HG03139 (cell line): ENCODE data around the gene TMEM9.

Source experiments
- ATAC-seq: cut with Tn5 transposase; IDR thresholded peaks from one replicate; pipeline ENCODE4 v1.9.1; 2021; ENCODE audit not compliant: unreplicated experiment

Gene TMEM9

DNA sequence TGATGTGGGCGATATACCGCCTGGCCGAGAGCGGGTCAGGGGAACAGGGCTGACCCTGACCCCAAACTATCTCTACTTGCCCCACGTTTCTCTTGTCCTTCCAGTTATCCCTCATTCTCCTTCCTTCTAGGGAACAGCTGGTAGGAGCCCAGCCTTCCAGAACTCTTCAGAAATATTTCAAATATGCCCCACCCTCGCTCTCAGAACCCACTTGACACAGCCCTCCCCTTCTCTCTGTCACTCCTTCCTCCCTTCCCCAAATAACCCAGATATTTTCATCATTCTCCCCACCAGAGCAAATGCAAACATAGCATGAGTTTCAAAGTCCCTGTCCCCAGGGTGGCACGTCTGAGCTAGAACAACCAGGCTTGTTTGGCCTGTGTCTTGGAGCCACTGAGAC, 43.1 kb downstream of the TMEM9 start:
- ATAC-seq: no peak

GRCh38 chr1:201110616-201111015, 43.7 kb downstream of the TMEM9 start:
- no peak for ATAC-seq

GRCh38 chr1:201110138-201110537, 44.1 kb downstream of the TMEM9 start:
- ATAC-seq: no peak

DNA sequence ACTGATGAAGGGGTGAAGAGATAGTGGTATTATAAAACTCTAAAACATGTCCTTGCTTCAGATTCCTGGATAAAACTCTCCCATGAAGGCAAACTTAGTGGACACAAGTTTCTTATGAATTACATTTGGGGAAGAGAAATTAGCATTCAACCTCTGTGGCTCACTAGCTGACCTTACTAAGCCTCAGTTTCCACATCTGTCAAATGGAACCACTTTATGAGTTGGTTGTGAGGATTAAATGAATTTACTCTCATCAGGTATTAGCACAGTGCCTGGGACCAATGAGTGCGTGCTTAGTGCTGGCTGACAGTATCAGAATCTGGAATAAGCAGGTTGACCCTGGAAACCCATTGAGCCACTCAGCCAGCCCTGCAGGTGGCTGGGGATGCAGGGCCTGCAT, 44.6 kb downstream of the TMEM9 start:
- ATAC-seq: no peak

GRCh38 chr1:201108614-201109013, 45.7 kb downstream of the TMEM9 start:
- no peak for ATAC-seq

- no peak for ATAC-seq
Measured at GRCh38 chr1:201105688-201106087, 48.6 kb downstream of the TMEM9 start.

DNA sequence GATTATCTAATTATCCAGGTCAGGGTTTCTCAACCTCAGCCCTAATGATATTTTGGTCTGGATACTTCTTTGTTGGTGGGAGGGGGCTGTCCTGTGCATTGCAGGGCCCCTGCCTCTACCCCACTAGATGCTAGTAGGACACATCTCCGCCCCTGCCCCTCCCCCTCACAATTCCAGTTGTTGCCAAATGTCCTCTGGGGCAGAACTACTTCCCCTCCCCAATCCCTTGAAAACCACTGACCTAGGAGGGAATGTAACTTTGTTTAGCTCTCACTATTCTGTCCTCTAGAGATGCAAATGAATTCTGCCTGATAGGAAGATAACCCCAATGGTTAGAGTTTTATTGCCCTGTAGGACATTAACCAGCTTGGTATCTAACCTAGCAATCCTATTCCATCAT, 50.1 kb downstream of the TMEM9 start:
- ATAC-seq: no peak

DNA sequence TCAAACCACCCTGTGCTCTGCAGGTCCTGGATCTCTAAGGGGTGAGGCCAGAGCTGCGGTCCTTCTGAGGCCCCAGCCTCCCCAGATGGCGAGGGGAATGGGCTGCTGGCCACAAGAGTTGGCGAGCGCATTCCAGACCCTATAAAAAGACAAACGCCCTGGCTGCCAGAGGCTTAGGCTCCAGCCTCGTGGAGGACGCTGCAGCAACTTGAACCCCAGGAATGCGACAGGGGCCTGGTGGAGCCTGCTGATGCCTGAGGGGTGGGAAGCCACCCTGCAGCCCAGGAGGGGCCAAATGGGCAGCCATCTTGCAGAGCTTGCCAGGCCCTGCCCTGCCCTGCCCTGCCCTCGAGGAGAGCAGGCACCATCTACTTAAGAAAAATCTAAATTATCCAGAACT, 50.6 kb downstream of the TMEM9 start:
- no peak for ATAC-seq

DNA sequence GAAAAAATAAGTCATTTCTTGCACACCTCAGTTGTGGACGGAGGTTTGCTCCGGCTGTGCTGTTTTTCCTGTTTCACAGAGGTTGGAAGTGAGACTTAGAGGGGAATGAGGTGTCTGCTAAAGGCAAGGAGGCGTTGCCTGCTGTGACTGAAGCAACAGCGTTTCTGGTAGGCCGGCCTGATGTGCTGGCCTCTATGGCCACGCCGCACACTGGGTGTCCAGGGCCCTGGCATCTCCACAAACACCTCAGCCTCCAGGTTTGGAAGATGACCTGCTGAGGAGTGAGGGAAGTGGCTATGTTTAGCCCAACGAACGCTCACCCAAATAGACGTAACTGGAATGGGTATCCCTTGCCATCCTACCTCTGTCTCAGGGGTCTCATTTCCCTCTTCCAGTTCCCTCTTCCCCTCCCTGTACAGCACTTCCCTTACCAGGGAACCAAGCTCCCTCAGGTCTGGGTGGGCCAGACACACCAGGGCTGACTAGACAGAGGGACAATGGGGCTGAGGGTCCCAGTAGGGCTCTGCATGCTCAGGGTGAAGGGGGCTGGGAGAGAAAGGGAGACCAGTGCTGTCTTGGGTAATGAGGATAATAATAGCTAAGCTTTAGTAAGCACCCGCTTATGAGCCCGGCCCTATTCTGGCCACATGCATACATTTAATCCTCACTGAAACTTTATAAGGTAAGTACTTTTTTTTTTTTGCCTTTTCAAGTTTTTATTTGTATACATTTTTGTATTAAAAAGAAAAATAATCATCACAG, 53.9 kb downstream of the TMEM9 start:
- no peak for ATAC-seq

DNA sequence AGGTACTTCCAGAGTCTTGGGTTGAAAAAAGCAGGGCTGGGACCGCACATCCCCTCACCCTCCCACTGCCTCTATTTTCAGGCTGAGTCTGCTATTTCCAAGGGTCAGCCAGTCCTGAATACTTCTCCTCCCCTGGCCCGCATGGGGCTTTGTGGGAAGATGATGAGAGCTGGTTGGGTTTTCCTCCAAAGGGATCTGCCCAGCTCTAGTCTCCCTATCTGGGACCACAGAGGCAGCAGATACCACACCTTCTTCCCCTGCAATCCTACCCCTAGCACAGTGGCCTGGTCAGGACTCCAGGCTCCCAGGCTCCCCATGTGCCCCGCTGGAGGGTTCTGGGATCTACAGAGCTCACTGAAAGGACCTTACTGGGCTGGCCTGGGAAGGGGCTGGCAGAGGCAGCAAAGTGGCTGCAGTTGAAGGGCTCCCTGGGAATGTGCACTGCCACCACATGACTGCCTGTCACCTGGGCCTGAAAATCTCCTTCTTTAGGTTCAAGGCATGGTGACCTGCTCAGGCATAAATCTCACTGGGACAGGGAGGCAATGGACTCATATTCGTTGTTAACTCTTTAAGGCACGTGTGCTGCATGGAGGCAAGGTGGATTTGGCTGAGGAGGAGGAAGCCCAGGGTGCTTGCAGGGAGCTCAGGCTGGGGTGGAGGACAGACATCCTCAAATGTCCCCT, 55.1 kb downstream of the TMEM9 start:
- no peak for ATAC-seq

- no peak for ATAC-seq
Measured at GRCh38 chr1:201096977-201097856, 57.1 kb downstream of the TMEM9 start.

GRCh38 chr1:201096041-201096461, 58.2 kb downstream of the TMEM9 start:
- no peak for ATAC-seq

DNA sequence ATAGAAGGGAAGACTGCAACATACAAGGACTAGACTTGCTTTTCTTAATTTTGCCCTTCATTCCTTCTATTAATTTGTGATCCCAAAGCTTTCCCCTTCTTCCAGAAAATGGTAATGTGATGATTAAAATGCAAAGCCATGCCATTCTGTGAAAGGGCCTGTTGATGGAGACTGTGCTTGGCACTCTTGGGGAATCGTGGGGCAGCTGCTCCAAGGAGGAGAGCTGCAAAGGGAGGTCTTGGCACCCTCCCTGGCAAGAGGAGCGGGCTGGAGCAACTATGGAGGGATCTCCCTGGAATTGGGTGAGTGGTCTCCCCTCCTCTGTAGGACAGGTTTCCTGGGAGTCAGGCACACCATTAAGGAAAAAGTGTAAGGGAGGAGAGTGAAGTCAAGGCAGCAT, 58.7 kb downstream of the TMEM9 start:
- no peak for ATAC-seq

- no peak for ATAC-seq
Measured at GRCh38 chr1:201094832-201095231, 59.4 kb downstream of the TMEM9 start.

DNA sequence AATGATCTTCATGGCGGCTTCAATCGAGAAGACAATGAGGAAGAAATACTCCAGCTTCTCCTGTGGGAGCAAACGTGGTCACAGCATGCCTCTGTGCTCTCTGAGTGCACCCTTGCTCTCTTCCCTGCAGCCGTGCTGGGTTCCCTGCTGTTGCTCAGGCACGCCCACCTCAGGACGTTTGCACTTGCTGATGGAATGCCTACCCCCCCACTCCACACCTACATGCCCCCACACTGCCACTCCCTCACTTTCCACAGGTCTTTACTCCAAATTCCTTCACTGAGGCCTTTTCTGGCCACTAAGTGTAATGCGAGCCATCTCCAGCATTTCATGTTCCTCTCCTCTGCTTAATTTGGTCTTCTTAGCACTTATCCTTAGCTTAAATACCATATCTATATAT, 60.3 kb downstream of the TMEM9 start:
- no peak for ATAC-seq

- no peak for ATAC-seq
Measured at GRCh38 chr1:201093561-201093960, 60.7 kb downstream of the TMEM9 start.

GRCh38 chr1:201092738-201093137, 61.5 kb downstream of the TMEM9 start:
- ATAC-seq: no peak

GRCh38 chr1:201091256-201091655, 63.0 kb downstream of the TMEM9 start:
- ATAC-seq: no peak

DNA sequence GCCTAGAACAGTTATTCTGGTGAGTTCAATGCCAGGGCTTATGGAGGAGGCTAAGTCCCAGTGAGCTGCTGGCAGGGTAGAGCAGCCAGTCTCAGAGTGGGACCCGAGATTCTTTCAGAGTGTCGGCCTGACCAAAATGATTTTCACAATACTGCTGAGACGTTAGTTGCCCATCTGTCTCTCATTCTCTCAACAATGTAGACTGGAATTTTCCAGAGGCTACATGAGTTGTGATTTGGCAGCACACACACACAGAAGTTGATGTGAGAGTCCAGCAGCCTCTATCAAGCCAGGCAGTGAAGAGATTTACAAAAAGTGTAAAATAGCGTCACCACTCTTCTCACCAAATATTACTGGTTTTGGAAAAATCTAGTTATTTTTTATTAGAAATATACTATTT, 63.7 kb downstream of the TMEM9 start:
- no peak for ATAC-seq

DNA sequence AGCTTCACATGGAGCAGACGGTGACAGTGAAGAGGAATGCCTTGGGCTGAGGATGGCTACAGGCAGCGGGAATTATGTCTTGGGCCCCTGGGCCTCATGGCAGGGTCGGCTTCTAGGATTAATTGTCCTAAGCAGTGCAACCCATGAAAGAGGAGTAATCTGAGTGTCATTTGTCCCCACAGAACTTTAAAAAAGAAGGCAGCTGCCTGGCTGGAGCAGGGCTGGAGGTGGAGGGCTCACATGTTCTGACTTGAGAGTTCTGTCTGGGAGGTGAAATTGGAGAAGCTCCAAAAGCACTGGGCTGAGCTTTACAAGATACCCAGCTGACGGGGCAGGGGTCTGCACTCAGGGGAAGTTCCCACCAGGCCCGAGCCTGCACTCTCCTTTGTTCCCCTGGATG, 64.7 kb downstream of the TMEM9 start:
- no peak for ATAC-seq

DNA sequence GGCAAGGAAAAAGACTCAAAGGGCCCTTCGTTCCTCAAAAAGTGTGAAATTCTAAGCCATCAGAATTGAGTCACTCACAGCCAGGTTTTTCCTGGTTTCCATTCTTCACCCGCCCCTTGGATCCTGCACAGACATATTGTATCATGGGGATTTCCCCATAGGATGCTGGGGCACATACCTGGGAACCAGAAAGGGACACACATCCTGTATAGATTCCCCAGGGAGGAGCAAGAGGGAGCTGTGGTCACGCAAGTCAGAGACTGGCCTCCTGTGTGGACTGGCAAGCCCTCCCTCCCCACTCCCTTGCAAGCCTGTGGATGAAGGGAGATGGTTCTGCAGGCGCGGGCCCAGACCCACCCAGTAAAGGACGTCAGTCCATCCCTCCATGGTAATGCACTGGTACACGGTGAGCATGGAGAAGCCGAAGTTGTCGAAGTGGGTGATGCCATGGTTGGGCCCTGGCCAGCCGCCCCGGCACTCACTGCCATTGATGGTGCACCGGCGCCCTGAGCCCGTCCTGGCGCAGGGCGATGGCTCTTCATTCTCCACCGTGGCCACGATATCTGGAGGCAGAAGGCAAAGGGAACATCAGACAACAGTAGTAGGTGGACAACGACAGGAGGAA, 65.3 kb downstream of the TMEM9 start:
- ATAC-seq: no peak
